H1 (cell line): Measurements from ENCODE around the gene PRKD1. TPM values are rescaled to one million over a fixed set of nuclear protein-coding genes. Genes with fewer than 3 reads are reported as not detected.

Source experiments
- CTBP2 ChIP-seq: IDR thresholded peaks from 2 replicates; pipeline ENCODE4 v1.7.0; 2011; ENCODE audit warnings: borderline replicate concordance, mild to moderate bottlenecking, moderate library complexity, mixed read lengths, low read length; ENCODE audit not compliant: insufficient read depth, insufficient read length
- KDM1A ChIP-seq: fragments of 200-600, 300-600 bp; sonication (generic); IDR thresholded peaks from 2 replicates; pipeline ENCODE4 v1.7.1; 2016; ENCODE audit warnings: mild to moderate bottlenecking, low read length, borderline replicate concordance
- polyA plus RNA-seq, 7 experiments: library from polyadenylated mRNA; depleted of rRNA in 3 of 7; stranded (reverse) in 5 of 7; unstranded in 2 of 7; fragments of >200 nt in 5 of 7; fragments of 200-250 nt in 2 of 7; gene quantifications; 1 replicate in 5 of 7; 2 replicates in 1 of 7; 4 replicates in 1 of 7; pipeline versions ENCODE4 v1.2.1 to v1.2.3, GENCODE V29; 2011 to 2013; ENCODE audit warnings: missing spikeins in 2 of 7, mixed read lengths in 2 of 7
- total RNA-seq: library from RNA; stranded (reverse); fragmentation: NEBNext Ultra II Directional; extraction: Animal tissue kit (Norgen Biotek cat#: 25700); gene quantifications from 2 replicates; pipeline ENCODE4 v1.2.1, GENCODE V29; 2021

Gene PRKD1
- total and polyA plus RNA-seq, 2 of the 8 experiments (the other 6 are each of a cell fraction or from before 2014, with no cell fraction given): 3.6 to 6.8 TPM

GRCh38 chr14:29925736-29926135, 1.9 kb downstream of the PRKD1 start (continued):
- no peak for TF ChIP-seq CTBP2
- no peak for TF ChIP-seq KDM1A
